GM12892 (cell line): ENCODE data around the gene CCDC191.

Experiments used
- POLR2A ChIP-seq: IDR thresholded peaks from 2 replicates; pipeline ENCODE4 v1.6.1; 2011; ENCODE audit warnings: low read depth, low read length, control low read depth
- POLR2AphosphoS5 ChIP-seq: IDR thresholded peaks from 2 replicates; pipeline ENCODE4 v1.6.1; 2011; ENCODE audit warnings: low read depth, low read length, control low read depth
- TAF1 ChIP-seq: IDR thresholded peaks from 2 replicates; pipeline ENCODE4 v1.6.1; 2011; ENCODE audit warnings: low read depth, mild to moderate bottlenecking, control low read depth, low read length, borderline replicate concordance

DNA sequence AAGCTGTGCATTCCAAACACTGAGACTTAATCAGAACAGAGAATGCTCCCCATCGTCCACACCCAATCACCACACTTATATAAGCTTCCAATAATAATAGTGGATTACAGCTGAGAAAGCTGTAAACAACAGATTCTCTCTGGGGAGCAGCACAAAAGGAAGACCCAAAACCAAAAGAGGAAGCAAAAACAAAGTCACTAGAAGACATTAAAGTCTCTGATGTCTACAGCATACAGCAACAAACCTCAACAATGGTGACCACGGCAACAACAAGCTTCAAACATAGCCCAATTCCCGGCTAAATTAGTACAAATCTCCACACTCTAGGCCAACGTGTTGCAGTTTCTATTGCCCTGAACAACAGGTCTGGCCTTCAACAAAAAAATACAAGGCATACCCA, 70.8 kb downstream of the CCDC191 start:
- TF ChIP-seq POLR2AphosphoS5 (no peak), POLR2A (no peak), TAF1 (no peak)
